HL-60 (cell line): ENCODE results near the gene RAB3A.

ENCODE experiments used
- DNase-seq, 2 experiments: peaks; one replicate each; pipeline ENCODE4 v3.0.0-alpha.2; 2010 to 2020; ENCODE audit warnings: low read depth in 1 of 2, low spot score in 1 of 2
- H3K27ac ChIP-seq: fragments of 250-450 bp; sonication (Bioruptor Pico); replicated peaks from 2 replicates; pipeline ENCODE4 v1.5.1; 2020; ENCODE audit warnings: mild to moderate bottlenecking, moderate library complexity
- H3K27me3 ChIP-seq: fragments of 250-450 bp; sonication (Bioruptor Pico); 2 replicates; pipeline ENCODE4 v1.5.1; 2021; ENCODE audit warnings: mild to moderate bottlenecking, moderate library complexity; ENCODE audit not compliant: insufficient read depth, poor library complexity, severe bottlenecking
- H3K4me3 ChIP-seq: replicated peaks from 2 replicates; pipeline ENCODE4 v1.5.1; 2011; ENCODE audit warnings: mild to moderate bottlenecking, control low read depth, low read length; ENCODE audit not compliant: insufficient read depth
- GABPA ChIP-seq: IDR thresholded peaks from 2 replicates; pipeline ENCODE4 v1.6.1; 2012; ENCODE audit warnings: low read depth
- POLR2AphosphoS5 ChIP-seq: IDR thresholded peaks from 2 replicates; pipeline ENCODE4 v1.6.1; 2012; ENCODE audit warnings: low read depth
- REST ChIP-seq: IDR thresholded peaks from 2 replicates; pipeline ENCODE4 v1.6.1; 2012; ENCODE audit warnings: low read depth; ENCODE audit not compliant: insufficient replicate concordance
- SPI1 ChIP-seq: IDR thresholded peaks from 2 replicates; pipeline ENCODE4 v1.6.1; 2012; ENCODE audit warnings: low read depth, mild to moderate bottlenecking, borderline replicate concordance
- TF ChIP-seq, protein P1 (sequence below): IDR thresholded peaks from one replicate; pipeline ENCODE4 v1.5.1; 2011; ENCODE audit warnings: low read length, control low read depth, inconsistent platforms; ENCODE audit not compliant: insufficient read depth

Gene RAB3A

GRCh38 chr19:18191640-18192062 lies 12.2 kb downstream of the RAB3A start:
- Histone ChIP-seq H3K4me3 (peak overlapping the region; percentile 95), H3K27ac (peak overlapping the region; percentile 69), H3K27me3 (no peaks in the 10 kb centered on the region)
- TF ChIP-seq GABPA, result no peak
- TF ChIP-seq POLR2AphosphoS5, result no peak
- TF ChIP-seq SPI1, result no peak
- no peak for TF ChIP-seq REST
- TF ChIP-seq, protein P1, sequence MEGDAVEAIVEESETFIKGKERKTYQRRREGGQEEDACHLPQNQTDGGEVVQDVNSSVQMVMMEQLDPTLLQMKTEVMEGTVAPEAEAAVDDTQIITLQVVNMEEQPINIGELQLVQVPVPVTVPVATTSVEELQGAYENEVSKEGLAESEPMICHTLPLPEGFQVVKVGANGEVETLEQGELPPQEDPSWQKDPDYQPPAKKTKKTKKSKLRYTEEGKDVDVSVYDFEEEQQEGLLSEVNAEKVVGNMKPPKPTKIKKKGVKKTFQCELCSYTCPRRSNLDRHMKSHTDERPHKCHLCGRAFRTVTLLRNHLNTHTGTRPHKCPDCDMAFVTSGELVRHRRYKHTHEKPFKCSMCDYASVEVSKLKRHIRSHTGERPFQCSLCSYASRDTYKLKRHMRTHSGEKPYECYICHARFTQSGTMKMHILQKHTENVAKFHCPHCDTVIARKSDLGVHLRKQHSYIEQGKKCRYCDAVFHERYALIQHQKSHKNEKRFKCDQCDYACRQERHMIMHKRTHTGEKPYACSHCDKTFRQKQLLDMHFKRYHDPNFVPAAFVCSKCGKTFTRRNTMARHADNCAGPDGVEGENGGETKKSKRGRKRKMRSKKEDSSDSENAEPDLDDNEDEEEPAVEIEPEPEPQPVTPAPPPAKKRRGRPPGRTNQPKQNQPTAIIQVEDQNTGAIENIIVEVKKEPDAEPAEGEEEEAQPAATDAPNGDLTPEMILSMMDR, result no peak
- DNase-seq, result no peak

DNA sequence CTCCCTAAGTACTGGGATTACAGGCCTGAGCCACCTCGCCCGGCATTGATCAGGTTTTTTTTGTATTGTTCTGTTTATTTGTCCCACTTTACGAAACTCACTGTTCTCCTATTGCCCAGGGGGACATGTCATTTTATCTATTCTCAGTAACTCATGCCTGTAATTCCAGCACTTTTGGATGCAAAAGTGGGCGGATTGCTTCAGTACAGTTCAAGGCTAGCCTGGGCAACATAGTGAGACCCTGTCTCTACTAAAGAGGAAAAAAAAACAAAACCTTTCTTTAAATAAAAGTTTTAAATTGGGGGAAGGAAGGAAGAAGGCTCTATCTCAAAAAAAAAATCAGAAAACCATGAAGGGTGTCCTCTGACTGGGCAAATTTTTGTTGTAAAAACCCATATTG lies 13.6 kb downstream of the RAB3A start:
- no peak for TF ChIP-seq SPI1
- TF ChIP-seq, protein P1, result no peak
- no peak for TF ChIP-seq POLR2AphosphoS5
- TF ChIP-seq REST, result no peak
- no peak for TF ChIP-seq GABPA
- no peak overlapping the region for H3K27ac ChIP-seq
- no peak overlapping the region for H3K4me3 ChIP-seq
- H3K27me3 ChIP-seq, result no peaks in the 10 kb centered on the region
- DNase-seq, result no peak

GRCh38 chr19:18185538-18185937 lies 18.3 kb downstream of the RAB3A start:
- Histone ChIP-seq H3K4me3 (no peak overlapping the region), H3K27me3 (no peaks in the 10 kb centered on the region), H3K27ac (no peak overlapping the region)
- DNase-seq, result no peak
- TF ChIP-seq, protein P1, result no peak
- TF ChIP-seq REST (no peak), SPI1 (no peak), POLR2AphosphoS5 (no peak), GABPA (no peak)
